Erythroblast (primary cell): ENCODE results near the gene GLI1.

ENCODE experiments used
- GATA1 ChIP-seq: IDR thresholded peaks from 2 replicates; pipeline ENCODE4 v1.6.1; 2011; ENCODE audit warnings: low read depth, mild to moderate bottlenecking, control low read depth, low read length, moderate library complexity
- POLR2A ChIP-seq: IDR thresholded peaks from 2 replicates; pipeline ENCODE4 v1.6.1; 2011; ENCODE audit warnings: mild to moderate bottlenecking, low read length

DNA sequence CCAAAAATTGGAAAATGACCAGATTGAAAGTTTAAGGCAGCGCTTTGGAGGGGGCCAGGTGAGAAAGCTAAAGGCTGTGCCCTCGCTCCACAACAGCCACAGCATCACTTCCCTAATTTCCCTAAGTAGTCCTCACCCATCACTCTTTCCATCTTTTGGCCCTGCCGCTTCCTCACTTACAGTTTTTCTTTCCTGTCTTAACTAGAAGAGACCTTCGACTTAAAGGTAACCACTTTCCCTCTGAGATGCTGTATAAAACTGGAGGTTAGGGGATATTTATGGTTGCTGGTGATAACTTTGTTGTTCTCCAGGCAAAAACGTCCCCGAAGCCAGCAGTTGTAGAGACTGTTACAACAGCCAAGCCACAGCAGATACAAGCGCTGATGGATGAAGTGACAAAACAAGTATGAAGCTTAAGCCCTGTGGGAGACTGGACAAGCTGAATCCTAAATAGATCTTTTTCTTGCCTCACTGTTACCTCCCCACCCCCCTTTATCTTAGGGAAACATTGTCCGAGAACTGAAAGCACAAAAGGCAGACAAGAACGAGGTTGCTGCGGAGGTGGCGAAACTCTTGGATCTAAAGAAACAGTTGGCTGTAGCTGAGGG is 56.5 kb downstream of the GLI1 start:
- TF ChIP-seq POLR2A (no peak), GATA1 (no peak)
